Measurements from ENCODE around the gene ANKRD11. TPM values are rescaled to one million over a fixed set of nuclear protein-coding genes. Genes with fewer than 3 reads are reported as not detected.
"Not testable (repeated sequence)": the region's sequence is repeated elsewhere in the genome, so short reads cannot be mapped to it uniquely, and the experiment has no call there.

The ANKRD11 gene
- total RNA-seq, 4 donors from 2014 or later: 49.8 to 114 (median 82.2) TPM

DNA sequence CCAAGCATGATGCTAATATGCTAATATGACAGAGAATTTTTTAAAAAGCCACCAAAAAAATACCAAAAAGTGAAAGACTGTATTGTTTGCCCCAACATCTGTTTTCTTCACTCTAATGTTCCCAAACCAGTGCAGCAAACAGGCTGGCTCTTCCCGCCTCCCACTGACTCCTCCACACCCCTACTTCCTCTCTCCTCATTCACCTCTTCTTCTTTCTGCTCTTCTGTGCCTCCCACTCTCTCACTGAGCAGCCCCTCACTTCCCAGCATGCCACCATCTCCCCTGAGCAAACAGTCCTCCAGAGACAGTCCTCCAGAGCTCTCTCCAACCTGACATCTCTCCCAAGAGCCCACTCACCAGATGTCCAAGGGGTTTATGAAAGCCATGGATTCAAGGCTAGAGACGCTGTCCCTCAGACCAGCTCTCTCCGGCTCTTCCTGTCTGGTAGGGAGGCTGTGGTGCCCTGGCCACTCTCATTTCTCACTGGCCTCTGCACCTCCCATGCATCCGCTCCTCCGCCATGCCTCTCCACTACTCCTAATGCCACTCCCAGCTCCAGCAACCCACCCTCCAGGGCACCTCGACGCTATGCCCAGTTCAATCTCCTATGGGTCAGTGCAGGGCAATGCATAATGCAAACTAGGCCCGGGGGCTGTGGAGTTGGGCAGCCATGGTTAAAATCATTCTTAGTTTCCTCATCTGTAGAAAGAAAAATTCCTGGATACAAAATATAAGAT is 52.9 kb downstream of the ANKRD11 start:
- DNase-seq (ENCODE audit: low spot score): no peak
- TF ChIP-seq, protein P1, sequence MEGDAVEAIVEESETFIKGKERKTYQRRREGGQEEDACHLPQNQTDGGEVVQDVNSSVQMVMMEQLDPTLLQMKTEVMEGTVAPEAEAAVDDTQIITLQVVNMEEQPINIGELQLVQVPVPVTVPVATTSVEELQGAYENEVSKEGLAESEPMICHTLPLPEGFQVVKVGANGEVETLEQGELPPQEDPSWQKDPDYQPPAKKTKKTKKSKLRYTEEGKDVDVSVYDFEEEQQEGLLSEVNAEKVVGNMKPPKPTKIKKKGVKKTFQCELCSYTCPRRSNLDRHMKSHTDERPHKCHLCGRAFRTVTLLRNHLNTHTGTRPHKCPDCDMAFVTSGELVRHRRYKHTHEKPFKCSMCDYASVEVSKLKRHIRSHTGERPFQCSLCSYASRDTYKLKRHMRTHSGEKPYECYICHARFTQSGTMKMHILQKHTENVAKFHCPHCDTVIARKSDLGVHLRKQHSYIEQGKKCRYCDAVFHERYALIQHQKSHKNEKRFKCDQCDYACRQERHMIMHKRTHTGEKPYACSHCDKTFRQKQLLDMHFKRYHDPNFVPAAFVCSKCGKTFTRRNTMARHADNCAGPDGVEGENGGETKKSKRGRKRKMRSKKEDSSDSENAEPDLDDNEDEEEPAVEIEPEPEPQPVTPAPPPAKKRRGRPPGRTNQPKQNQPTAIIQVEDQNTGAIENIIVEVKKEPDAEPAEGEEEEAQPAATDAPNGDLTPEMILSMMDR (IDR thresholded peaks at IDR 0.05): no peak
- ATAC-seq (ENCODE audit: low FRiP score): no peak

DNA sequence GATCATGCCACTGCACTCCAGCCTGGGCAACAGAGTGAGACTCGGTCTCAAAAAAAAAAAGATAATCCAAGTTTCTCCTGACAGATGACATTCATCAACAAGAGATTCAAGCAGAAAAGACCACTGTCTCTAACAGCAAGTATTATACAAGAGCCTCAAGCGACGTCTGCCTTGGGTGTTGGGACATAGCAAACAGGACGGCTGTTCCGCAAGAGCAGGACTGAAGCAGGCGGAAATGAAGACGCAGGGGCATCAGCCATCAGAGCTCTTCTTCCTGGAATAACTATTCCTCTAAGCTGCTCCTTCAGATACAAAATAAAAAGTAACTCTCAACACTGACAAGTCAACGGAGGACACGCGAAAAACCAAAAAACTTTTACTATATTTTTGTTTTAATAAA is 54.0 kb downstream of the ANKRD11 start:
- DNase-seq (ENCODE audit: low spot score) (no peak), ATAC-seq (ENCODE audit: low FRiP score) (no peak)
- TF ChIP-seq, protein P1 (IDR thresholded peaks at IDR 0.05): no peak

- ATAC-seq (ENCODE audit: low FRiP score); DNase-seq (ENCODE audit: low spot score): not testable (repeated sequence)
Measured at GRCh38 chr16:89435059-89435458, 55.3 kb downstream of the ANKRD11 start.

DNA sequence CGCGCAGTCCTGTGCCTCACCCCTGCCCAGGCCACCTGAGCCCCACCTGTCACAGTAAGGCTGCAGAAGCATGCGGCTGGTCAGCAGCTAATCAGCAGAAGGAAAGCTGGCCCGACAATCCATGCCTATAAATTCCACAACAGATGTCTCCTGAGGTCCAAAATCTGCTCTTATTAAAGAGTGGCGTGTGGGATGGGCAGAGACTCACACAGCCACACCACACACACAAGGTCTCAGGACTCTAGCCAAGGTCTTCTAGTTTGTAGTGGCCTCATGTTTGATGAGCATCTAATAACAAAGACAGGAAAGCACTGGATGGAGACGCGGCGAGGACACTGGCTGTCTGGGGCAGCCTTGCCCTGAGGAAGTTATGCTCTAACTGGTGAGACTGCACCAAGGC is 55.9 kb downstream of the ANKRD11 start:
- TF ChIP-seq, protein P1 (IDR thresholded peaks at IDR 0.05): no peak
- no peak for DNase-seq (ENCODE audit: low spot score)
- no peak for ATAC-seq (ENCODE audit: low FRiP score)

GRCh38 chr16:89433363-89433984 is 56.9 kb downstream of the ANKRD11 start:
- ATAC-seq (ENCODE audit: low FRiP score): not testable (repeated sequence)

GRCh38 chr16:89431630-89432029 is 58.7 kb downstream of the ANKRD11 start:
- TF ChIP-seq, protein P1 (IDR thresholded peaks at IDR 0.05): no peak
- DNase-seq (ENCODE audit: low spot score): no peak
- no peak for ATAC-seq (ENCODE audit: low FRiP score)

More at GRCh38 chr16:89433363-89433984, 56.9 kb downstream of the ANKRD11 start:
- not testable (repeated sequence) for DNase-seq (ENCODE audit: low spot score)

- TF ChIP-seq, protein P1 (IDR thresholded peaks at IDR 0.05): no peak
- ATAC-seq (ENCODE audit: low FRiP score) (peak; percentile 68), DNase-seq (ENCODE audit: low spot score) (no peak)
Measured at GRCh38 chr16:89431158-89431584, 59.2 kb downstream of the ANKRD11 start.
